Spleen (tissue), 11 donors: ENCODE measurements around the gene CBARP. TPM values are rescaled to one million over a fixed set of nuclear protein-coding genes. Genes with fewer than 3 reads are reported as not detected.

Experiments used
- DNase-seq: peaks from one replicate; pipeline ENCODE4 v3.0.0-alpha.2; 2020
- H3K27ac ChIP-seq, 8 donors: fragments of 200-600 bp; sonication (generic) in 7 of 8; 1 replicate in 4 of 8; 2 replicates in 4 of 8; pipeline versions ENCODE4 v1.5.0 to v1.8.0; 2016 to 2021; ENCODE audit warnings: inconsistent platforms in 4 of 8, mild to moderate bottlenecking in 4 of 8, moderate library complexity in 1 of 8
- H3K27me3 ChIP-seq, 7 donors: fragments of 200-600 bp; sonication (generic) in 6 of 7; replicated peaks in 1 of 7; 1 replicate in 4 of 7; 2 replicates in 3 of 7; pipeline versions ENCODE4 v1.5.0 to v1.8.0; 2016 to 2021; ENCODE audit warnings: inconsistent platforms in 3 of 7, mild to moderate bottlenecking in 1 of 7
- H3K36me3 ChIP-seq, 6 donors: fragments of 200-600 bp; sonication (generic) in 5 of 6; 1 replicate in 4 of 6; 2 replicates in 2 of 6; pipeline versions ENCODE4 v1.5.0 to v1.8.0; 2016 to 2021; ENCODE audit warnings: inconsistent platforms in 2 of 6
- H3K4me1 ChIP-seq, 6 donors: fragments of 200-600 bp; sonication (generic) in 5 of 6; 1 replicate in 3 of 6; 2 replicates in 3 of 6; pipeline versions ENCODE4 v1.5.0 to v1.8.0; 2016 to 2021; ENCODE audit warnings: inconsistent platforms in 3 of 6
- H3K4me3 ChIP-seq, 8 donors: fragments of 200-600 bp; sonication (generic) in 7 of 8; 1 replicate in 4 of 8; 2 replicates in 4 of 8; pipeline versions ENCODE4 v1.5.0 to v1.8.0; 2016 to 2021; ENCODE audit warnings: inconsistent platforms in 4 of 8, mild to moderate bottlenecking in 4 of 8, moderate library complexity in 2 of 8
- H3K9me3 ChIP-seq, 8 donors: fragments of 200-600 bp; sonication (generic) in 7 of 8; 1 replicate in 4 of 8; 2 replicates in 4 of 8; pipeline versions ENCODE4 v1.5.0 to v1.8.0; 2016 to 2021; ENCODE audit warnings: inconsistent platforms in 4 of 8
- POLR2A ChIP-seq, 3 donors: fragments of 450-650 bp; IDR thresholded peaks; one replicate each; pipeline ENCODE4 v1.5.1; 2017; ENCODE audit warnings: antibody characterized with exemption in 3 of 3, mild to moderate bottlenecking in 1 of 3
- POLR2AphosphoS5 ChIP-seq, 3 donors: sonication (generic); formaldehyde crosslinking; IDR thresholded peaks; one replicate each; pipeline ENCODE4 v1.5.1; 2017; ENCODE audit warnings: antibody characterized with exemption in 3 of 3
- WGBS, 5 donors: extraction: QIAGEN DNeasy Blood & Tissue Kit in 3 of 5; methylation state at CpG; one replicate each; pipeline versions ENCODE4 v1.1.5 to v1.1.7; 2013 to 2018; 5-methylcytosine and 5-hydroxymethylcytosine counted together
- intact Hi-C: fragments of 100-400 bp; cut with DNase I; formaldehyde crosslinking; loops from one replicate; pipeline ENCODE4 v1.15.0; 2023; ENCODE audit warnings: low total_unique reads
- polyA plus RNA-seq, 3 donors: library from polyadenylated mRNA; stranded (reverse); fragments of 200-250 nt; gene quantifications; one replicate each; pipeline ENCODE4 v1.2.1, GENCODE V29; 2013
- total RNA-seq, 7 donors: library from RNA; depleted of rRNA in 3 of 7; stranded (reverse); fragments of >200 nt in 3 of 7; fragmentation: NEBNext Ultra II Directional in 4 of 7; extraction: Animal tissue kit (Norgen Biotek cat#: 25700) in 4 of 7; gene quantifications; one replicate each; pipeline versions ENCODE4 v1.1.0 to v1.2.1, GENCODE V29; 2016 to 2021
- TF ChIP-seq, protein P1 (sequence below), 11 experiments: fragments of 200-600 bp in 7 of 11; fragments of 450-650 bp in 4 of 11; sonication (generic) in 4 of 11; IDR thresholded peaks in 8 of 11; conservative IDR thresholded peaks in 3 of 11; 1 replicate in 7 of 11; 2 replicates in 4 of 11; pipeline versions ENCODE4 v1.4.0 to v1.8.0; 2016 to 2021; ENCODE audit warnings: antibody characterized with exemption in 11 of 11, inconsistent platforms in 4 of 11, mild to moderate bottlenecking in 1 of 11
- donor health status: healthy with polysubstance abuse.
- donor health status: DM: no; HTN: no; CAD: no; lungs with moderate emphysema.
- donor health status: DM: no; HTN: no; CAD: no.
- donor health status: Bipolar disorder and iron deficiency.
- donor health status: healthy.
- donor health status: DM: no; HTN: no; CAD: no.
- donor health status: DM: yes; HTN: yes; CAD: no.

Gene CBARP
- total and polyA plus RNA-seq, 10 donors: 0.05 to 1.2 (median 0.41) TPM; not detected in 2

DNA sequence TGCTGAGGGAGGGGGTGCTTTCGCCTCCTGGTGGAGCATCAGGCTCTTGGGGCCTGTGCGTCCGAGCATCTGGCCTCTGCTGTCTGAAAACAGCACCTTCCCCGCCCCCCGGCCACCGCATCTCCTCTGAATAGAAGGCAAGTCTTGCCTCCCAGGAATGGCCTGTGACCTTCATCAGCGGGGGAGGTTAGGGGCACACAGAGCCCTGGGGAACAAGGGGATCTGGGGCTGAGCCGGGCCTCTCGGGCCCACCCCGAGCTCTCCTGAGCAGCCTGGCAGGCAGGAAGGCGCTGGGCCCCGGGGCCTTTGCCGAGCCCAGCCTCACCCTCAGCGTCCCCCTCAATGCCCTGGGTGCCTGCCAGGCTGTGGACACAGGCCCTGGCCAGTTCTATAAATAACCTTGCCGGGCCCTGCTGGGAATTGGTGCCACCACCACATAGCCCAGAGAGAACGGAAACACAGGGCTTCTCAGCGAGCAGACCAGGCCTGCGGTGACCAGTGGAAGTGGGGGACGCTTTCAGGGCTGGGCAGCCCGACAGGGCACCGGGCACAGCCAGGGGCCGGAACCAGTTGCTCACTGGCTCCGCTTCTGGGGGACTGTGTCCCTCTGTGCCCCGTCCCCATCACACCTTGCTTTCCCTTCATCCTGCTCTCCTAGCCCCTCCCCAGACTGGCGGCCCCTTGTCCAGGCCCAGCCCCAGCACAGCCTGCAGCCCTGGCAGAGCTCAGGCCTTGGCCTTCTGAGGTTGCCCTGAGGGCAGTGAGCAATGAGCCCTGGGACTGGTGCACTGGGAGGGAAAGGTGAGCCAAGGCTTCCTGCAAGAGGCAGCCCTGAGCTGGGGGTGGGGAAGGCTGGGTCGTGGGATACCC, 22.7 kb downstream of the CBARP start:
- no peak for TF ChIP-seq POLR2A (IDR thresholded peaks at IDR 0.05)
- TF ChIP-seq, protein P1, sequence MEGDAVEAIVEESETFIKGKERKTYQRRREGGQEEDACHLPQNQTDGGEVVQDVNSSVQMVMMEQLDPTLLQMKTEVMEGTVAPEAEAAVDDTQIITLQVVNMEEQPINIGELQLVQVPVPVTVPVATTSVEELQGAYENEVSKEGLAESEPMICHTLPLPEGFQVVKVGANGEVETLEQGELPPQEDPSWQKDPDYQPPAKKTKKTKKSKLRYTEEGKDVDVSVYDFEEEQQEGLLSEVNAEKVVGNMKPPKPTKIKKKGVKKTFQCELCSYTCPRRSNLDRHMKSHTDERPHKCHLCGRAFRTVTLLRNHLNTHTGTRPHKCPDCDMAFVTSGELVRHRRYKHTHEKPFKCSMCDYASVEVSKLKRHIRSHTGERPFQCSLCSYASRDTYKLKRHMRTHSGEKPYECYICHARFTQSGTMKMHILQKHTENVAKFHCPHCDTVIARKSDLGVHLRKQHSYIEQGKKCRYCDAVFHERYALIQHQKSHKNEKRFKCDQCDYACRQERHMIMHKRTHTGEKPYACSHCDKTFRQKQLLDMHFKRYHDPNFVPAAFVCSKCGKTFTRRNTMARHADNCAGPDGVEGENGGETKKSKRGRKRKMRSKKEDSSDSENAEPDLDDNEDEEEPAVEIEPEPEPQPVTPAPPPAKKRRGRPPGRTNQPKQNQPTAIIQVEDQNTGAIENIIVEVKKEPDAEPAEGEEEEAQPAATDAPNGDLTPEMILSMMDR (IDR thresholded peaks at IDR 0.05 in 8 of 11, conservative IDR thresholded peaks at IDR 0.05 in 3 of 11): no peak
- TF ChIP-seq POLR2AphosphoS5 (IDR thresholded peaks at IDR 0.05): peak in 2 of 3 donors; percentile 39 to 43
- peaks cover 41 to 97% (median 84%) of the 10 kb centered on the region in 6 donors for H3K4me1 ChIP-seq
- intact Hi-C loops: no loop called here
- peak overlapping the region; percentile 75 to 91 (median 86) for H3K27ac ChIP-seq
- peak overlapping the region in 1 of 8 donors; percentile 45 for H3K4me3 ChIP-seq
- no peaks in the 10 kb centered on the region for H3K27me3 ChIP-seq
- H3K9me3 ChIP-seq: no peaks in the 10 kb centered on the region
- H3K36me3 ChIP-seq: peaks cover 0 to 89% (median 21%) of the 10 kb centered on the region in 6 donors
- 70 to 90% (median 80%) methylated on average over 15 to 26 of the region's 26 CpGs for WGBS, 5 donors
- DNase-seq: peak; percentile 72

DNA sequence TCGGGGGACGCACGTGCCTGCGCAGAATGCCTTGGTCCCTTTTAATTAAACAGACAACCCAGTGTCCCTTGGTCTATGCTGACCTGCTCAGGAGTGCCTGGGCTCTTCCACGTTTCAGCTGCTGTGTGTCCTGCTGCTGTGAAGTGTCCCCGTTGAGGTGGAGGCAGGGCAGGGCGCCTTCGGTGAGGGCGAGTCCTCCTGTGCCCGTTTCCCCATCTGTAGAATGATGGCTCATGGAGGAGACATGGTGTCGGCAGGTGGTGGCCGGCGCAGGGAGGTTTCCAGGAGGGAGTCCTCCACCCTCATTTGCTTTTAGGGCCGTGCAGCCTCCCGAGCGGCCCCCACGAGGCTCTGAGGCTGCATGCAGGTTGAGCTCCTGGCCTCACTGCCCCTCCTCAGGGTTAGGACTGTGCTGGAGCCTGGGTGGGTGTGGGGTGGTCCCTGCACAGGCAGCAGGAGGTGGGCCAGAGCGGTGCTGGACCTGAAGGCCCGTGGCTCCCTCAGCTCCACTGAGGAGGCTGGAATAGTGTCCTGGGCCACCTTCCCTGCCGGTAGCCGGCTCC, 23.4 kb downstream of the CBARP start:
- intact Hi-C loops: no loop called here
- H3K4me3 ChIP-seq: peak overlapping the region in 1 of 8 donors; percentile 45
- peaks cover 0 to 89% (median 20%) of the 10 kb centered on the region in 6 donors for H3K36me3 ChIP-seq
- no peaks in the 10 kb centered on the region for H3K27me3 ChIP-seq
- no peak for TF ChIP-seq POLR2AphosphoS5 (IDR thresholded peaks at IDR 0.05)
- no peak for TF ChIP-seq POLR2A (IDR thresholded peaks at IDR 0.05)
- TF ChIP-seq, protein P1 (IDR thresholded peaks at IDR 0.05 in 8 of 11, conservative IDR thresholded peaks at IDR 0.05 in 3 of 11): no peak
- H3K9me3 ChIP-seq: no peaks in the 10 kb centered on the region
- DNase-seq: no peak
- H3K4me1 ChIP-seq: peaks cover 48 to 100% (median 90%) of the 10 kb centered on the region in 6 donors
- peak overlapping the region; percentile 75 to 91 (median 86) for H3K27ac ChIP-seq
- WGBS, 5 donors: 15 to 56% (median 52%) methylated on average over 8 to 21 of the region's 21 CpGs

DNA sequence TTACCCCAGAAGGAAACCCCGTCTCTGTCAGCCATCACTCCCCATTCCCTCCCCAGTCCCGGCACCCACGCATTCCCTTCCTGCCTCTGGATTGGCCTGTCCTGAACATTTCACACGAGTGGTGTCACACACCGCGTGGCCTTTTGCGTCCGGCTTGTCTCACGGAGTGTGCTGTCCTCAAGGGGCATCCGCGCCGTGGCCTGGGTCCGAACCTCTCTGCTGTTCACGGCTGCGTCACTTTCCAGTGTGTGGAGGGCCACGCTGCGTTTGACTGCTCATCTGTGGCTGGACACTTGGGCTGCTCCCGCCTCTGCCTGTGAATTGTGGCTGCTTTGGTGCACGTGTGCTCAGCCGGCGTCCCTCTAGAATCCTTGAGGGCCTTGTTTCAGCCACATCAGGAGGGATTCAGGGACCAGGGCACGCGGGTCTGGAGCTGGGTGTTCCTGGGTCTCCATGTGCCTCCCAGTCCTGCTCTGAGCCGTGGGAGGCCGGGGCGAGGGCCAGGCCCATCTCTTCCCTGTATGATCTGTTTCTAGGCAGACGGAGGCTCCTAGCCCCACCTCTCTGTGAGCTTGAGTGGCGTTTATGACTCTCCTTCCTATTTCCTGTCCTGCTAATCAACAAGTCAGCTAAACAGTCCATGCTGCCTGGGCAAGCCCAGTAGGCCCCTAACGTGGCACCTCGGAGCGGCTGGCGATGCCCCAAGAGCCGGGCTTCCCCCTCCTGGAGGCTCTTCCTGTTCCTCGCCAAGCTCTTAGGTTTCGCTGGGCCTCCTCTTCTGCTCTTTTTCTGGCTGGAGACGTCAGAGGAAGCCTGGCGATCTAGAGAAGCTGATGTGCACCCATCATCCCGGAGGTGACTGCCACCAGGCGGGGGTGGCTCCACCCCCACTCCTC, 24.2 kb downstream of the CBARP start:
- WGBS, 5 donors: 35 to 46% (median 40%) methylated on average over 26 to 39 of the region's 39 CpGs
- Histone ChIP-seq H3K4me3 (peak overlapping the region in 1 of 8 donors; percentile 45), H3K27me3 (no peaks in the 10 kb centered on the region), H3K9me3 (no peaks in the 10 kb centered on the region), H3K27ac (peak overlapping the region; percentile 75 to 91 (median 86)), H3K4me1 (peaks cover 51 to 100% (median 92%) of the 10 kb centered on the region in 6 donors), H3K36me3 (peaks cover 0 to 88% (median 20%) of the 10 kb centered on the region in 6 donors)
- TF ChIP-seq, protein P1 (IDR thresholded peaks at IDR 0.05 in 8 of 11, conservative IDR thresholded peaks at IDR 0.05 in 3 of 11): no peak
- TF ChIP-seq POLR2AphosphoS5 (IDR thresholded peaks at IDR 0.05) (peak; percentile 64 to 73 (median 73)), POLR2A (IDR thresholded peaks at IDR 0.05) (no peak)
- peak; percentile 89 for DNase-seq
- intact Hi-C loops: no loop called here
